Tibial artery (tissue), 4 donors: ENCODE measurements around the gene GIMAP5.

Experiments used
- DNase-seq, 2 donors: peaks; one replicate each; pipeline ENCODE4 v3.0.0-alpha.2; 2019
- H3K27ac ChIP-seq, 2 donors: fragments of 200-600 bp; sonication (generic) in 1 of 2; 1 replicate in 1 of 2; 2 replicates in 1 of 2; pipeline ENCODE4 v1.5.1; 2018 to 2019; ENCODE audit warnings: mild to moderate bottlenecking in 1 of 2
- H3K27me3 ChIP-seq, 2 donors: fragments of 200-600 bp; sonication (generic) in 1 of 2; one replicate each; pipeline versions ENCODE4 v1.5.1 to v1.6.0; 2016 to 2019
- H3K36me3 ChIP-seq, 3 donors: fragments of 200-600 bp; sonication (generic) in 2 of 3; one replicate each; pipeline ENCODE4 v1.5.1; 2016 to 2019; ENCODE audit warnings: mild to moderate bottlenecking in 2 of 3
- H3K4me1 ChIP-seq, 4 donors: fragments of 200-600 bp; sonication (generic) in 2 of 4; 1 replicate in 3 of 4; 2 replicates in 1 of 4; pipeline ENCODE4 v1.5.1; 2016 to 2019
- H3K4me3 ChIP-seq, 2 donors: fragments of 200-600 bp; sonication (generic) in 1 of 2; 1 replicate in 1 of 2; 2 replicates in 1 of 2; pipeline ENCODE4 v1.5.1; 2018 to 2019; ENCODE audit warnings: mild to moderate bottlenecking in 2 of 2
- H3K9me3 ChIP-seq, 3 donors: fragments of 200-600 bp; sonication (generic) in 1 of 3; one replicate each; pipeline ENCODE4 v1.5.1; 2016 to 2019
- CTCF ChIP-seq, 2 experiments: fragments of 200-600 bp in 1 of 2; fragments of 450-650 bp in 1 of 2; IDR thresholded peaks; one replicate each; pipeline ENCODE4 v1.5.1; 2017 to 2019; ENCODE audit warnings: antibody characterized with exemption in 2 of 2, mild to moderate bottlenecking in 1 of 2, moderate library complexity in 1 of 2
- intact Hi-C: fragments of 100-400 bp; cut with DNase I; formaldehyde crosslinking; loops from one replicate; pipeline ENCODE4 v1.15.0; 2023; ENCODE audit warnings: low total_unique reads

The GIMAP5 gene

GRCh38 chr7:150719960-150720891 lies 17.0 kb upstream of the GIMAP5 start:
- no peak overlapping the region for H3K4me3 ChIP-seq
- intact Hi-C loops: no loop called here
- H3K27me3 ChIP-seq: no peaks in the 10 kb centered on the region
- peaks cover 0 to 6% (median 0%) of the 10 kb centered on the region in 3 donors for H3K36me3 ChIP-seq
- H3K4me1 ChIP-seq: no peaks in the 10 kb centered on the region
- no peak for TF ChIP-seq CTCF (IDR thresholded peaks at IDR 0.05)
- H3K9me3 ChIP-seq: no peaks in the 10 kb centered on the region
- no peak for DNase-seq
- H3K27ac ChIP-seq: no peak overlapping the region

GRCh38 chr7:150721970-150722373 lies 15.2 kb upstream of the GIMAP5 start:
- Histone ChIP-seq H3K27me3 (no peaks in the 10 kb centered on the region), H3K4me1 (no peaks in the 10 kb centered on the region), H3K4me3 (no peak overlapping the region), H3K9me3 (no peaks in the 10 kb centered on the region), H3K36me3 (peaks cover 0 to 6% (median 0%) of the 10 kb centered on the region in 3 donors), H3K27ac (no peak overlapping the region)
- TF ChIP-seq CTCF (IDR thresholded peaks at IDR 0.05): no peak
- DNase-seq: no peak
- intact Hi-C loops: no loop called here

GRCh38 chr7:150722431-150722931 lies 14.7 kb upstream of the GIMAP5 start:
- intact Hi-C loops: no loop called here
- Histone ChIP-seq H3K27me3 (no peaks in the 10 kb centered on the region), H3K27ac (no peak overlapping the region), H3K9me3 (no peaks in the 10 kb centered on the region), H3K4me1 (no peaks in the 10 kb centered on the region), H3K36me3 (peaks cover 0 to 6% (median 0%) of the 10 kb centered on the region in 3 donors), H3K4me3 (no peak overlapping the region)
- TF ChIP-seq CTCF (IDR thresholded peaks at IDR 0.05): no peak
- no peak for DNase-seq

- Histone ChIP-seq H3K27ac (no peak overlapping the region), H3K4me1 (no peaks in the 10 kb centered on the region), H3K27me3 (no peaks in the 10 kb centered on the region), H3K9me3 (peaks cover 0 to 9% (median 5%) of the 10 kb centered on the region in 3 donors), H3K36me3 (peaks cover 0 to 6% (median 0%) of the 10 kb centered on the region in 3 donors), H3K4me3 (no peak overlapping the region)
- intact Hi-C loops: no loop called here
- no peak for DNase-seq
- no peak for TF ChIP-seq CTCF (IDR thresholded peaks at IDR 0.05)
Observed at GRCh38 chr7:150723467-150723866, 13.8 kb upstream of the GIMAP5 start.

GRCh38 chr7:150727381-150727780 lies 9.8 kb upstream of the GIMAP5 start:
- no peak for DNase-seq
- intact Hi-C loops: no loop called here
- no peak for TF ChIP-seq CTCF (IDR thresholded peaks at IDR 0.05)
- Histone ChIP-seq H3K4me3 (no peak overlapping the region), H3K36me3 (no peaks in the 10 kb centered on the region), H3K27ac (no peak overlapping the region), H3K27me3 (no peaks in the 10 kb centered on the region), H3K4me1 (no peaks in the 10 kb centered on the region), H3K9me3 (peaks cover 0 to 12% (median 5%) of the 10 kb centered on the region in 3 donors)
